SK-N-SH (cell line): ENCODE data around the gene AGBL1.

Experiments used
- GABPA ChIP-seq: IDR thresholded peaks from 2 replicates; pipeline ENCODE4 v1.4.0; 2012; ENCODE audit warnings: low read depth, mild to moderate bottlenecking
- POLR2AphosphoS5 ChIP-seq: IDR thresholded peaks from 2 replicates; pipeline ENCODE4 v1.6.1; 2012; ENCODE audit warnings: low read depth, low read length
- RAD21 ChIP-seq: IDR thresholded peaks from 2 replicates; pipeline ENCODE4 v1.6.1; 2012; ENCODE audit warnings: mild to moderate bottlenecking, low read length
- RFX5 ChIP-seq: IDR thresholded peaks from 2 replicates; pipeline ENCODE4 v1.6.1; 2012; ENCODE audit warnings: mild to moderate bottlenecking, improper control_type of control experiment, low read length
- TAF1 ChIP-seq: IDR thresholded peaks from 2 replicates; pipeline ENCODE4 v1.6.1; 2012; ENCODE audit warnings: low read depth, mild to moderate bottlenecking, low read length, moderate library complexity, borderline replicate concordance
- TF ChIP-seq, protein P1 (sequence below): IDR thresholded peaks from 2 replicates; pipeline ENCODE4 v1.6.1; 2012; ENCODE audit warnings: mild to moderate bottlenecking, low read depth, low read length, moderate library complexity
- TF ChIP-seq, protein P2 (sequence below): fragments of 200-600 bp; sonication (generic); IDR thresholded peaks from 2 replicates; pipeline ENCODE4 v1.6.1; 2017; ENCODE audit warnings: antibody characterized with exemption, mild to moderate bottlenecking, moderate library complexity
- TF ChIP-seq, protein P3 (sequence below): IDR thresholded peaks from 2 replicates; pipeline ENCODE4 v1.4.0; 2012; ENCODE audit warnings: low read depth
- TF ChIP-seq, protein P4 (sequence below): fragments of 150-350 bp; IDR thresholded peaks from 2 replicates; pipeline ENCODE4 v1.6.1; 2017; ENCODE audit warnings: antibody characterized with exemption, low read length, low read depth, borderline replicate concordance

DNA sequence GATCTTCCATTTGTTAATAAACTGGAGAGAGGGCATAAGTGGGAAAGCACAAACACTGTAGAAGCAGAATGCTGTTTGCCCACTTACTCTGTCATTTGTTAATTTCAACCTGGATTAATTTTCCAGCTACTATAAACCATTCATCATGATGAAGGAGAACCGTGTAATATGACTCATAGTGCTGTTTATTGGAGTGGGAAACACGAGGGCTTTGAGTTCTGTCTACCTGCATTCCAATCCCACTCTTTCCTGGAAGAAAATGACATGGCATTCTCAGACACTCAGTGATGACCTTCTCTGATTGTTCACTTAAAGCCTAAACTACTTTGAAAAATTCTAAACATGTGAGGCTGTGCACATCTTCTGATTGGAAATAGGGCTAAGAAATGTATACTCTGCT, 826.7 kb downstream of the AGBL1 start:
- TF ChIP-seq GABPA, result no peak
- TF ChIP-seq, protein P1, sequence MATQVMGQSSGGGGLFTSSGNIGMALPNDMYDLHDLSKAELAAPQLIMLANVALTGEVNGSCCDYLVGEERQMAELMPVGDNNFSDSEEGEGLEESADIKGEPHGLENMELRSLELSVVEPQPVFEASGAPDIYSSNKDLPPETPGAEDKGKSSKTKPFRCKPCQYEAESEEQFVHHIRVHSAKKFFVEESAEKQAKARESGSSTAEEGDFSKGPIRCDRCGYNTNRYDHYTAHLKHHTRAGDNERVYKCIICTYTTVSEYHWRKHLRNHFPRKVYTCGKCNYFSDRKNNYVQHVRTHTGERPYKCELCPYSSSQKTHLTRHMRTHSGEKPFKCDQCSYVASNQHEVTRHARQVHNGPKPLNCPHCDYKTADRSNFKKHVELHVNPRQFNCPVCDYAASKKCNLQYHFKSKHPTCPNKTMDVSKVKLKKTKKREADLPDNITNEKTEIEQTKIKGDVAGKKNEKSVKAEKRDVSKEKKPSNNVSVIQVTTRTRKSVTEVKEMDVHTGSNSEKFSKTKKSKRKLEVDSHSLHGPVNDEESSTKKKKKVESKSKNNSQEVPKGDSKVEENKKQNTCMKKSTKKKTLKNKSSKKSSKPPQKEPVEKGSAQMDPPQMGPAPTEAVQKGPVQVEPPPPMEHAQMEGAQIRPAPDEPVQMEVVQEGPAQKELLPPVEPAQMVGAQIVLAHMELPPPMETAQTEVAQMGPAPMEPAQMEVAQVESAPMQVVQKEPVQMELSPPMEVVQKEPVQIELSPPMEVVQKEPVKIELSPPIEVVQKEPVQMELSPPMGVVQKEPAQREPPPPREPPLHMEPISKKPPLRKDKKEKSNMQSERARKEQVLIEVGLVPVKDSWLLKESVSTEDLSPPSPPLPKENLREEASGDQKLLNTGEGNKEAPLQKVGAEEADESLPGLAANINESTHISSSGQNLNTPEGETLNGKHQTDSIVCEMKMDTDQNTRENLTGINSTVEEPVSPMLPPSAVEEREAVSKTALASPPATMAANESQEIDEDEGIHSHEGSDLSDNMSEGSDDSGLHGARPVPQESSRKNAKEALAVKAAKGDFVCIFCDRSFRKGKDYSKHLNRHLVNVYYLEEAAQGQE, result no peak
- TF ChIP-seq, protein P2, sequence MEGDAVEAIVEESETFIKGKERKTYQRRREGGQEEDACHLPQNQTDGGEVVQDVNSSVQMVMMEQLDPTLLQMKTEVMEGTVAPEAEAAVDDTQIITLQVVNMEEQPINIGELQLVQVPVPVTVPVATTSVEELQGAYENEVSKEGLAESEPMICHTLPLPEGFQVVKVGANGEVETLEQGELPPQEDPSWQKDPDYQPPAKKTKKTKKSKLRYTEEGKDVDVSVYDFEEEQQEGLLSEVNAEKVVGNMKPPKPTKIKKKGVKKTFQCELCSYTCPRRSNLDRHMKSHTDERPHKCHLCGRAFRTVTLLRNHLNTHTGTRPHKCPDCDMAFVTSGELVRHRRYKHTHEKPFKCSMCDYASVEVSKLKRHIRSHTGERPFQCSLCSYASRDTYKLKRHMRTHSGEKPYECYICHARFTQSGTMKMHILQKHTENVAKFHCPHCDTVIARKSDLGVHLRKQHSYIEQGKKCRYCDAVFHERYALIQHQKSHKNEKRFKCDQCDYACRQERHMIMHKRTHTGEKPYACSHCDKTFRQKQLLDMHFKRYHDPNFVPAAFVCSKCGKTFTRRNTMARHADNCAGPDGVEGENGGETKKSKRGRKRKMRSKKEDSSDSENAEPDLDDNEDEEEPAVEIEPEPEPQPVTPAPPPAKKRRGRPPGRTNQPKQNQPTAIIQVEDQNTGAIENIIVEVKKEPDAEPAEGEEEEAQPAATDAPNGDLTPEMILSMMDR, result no peak
- TF ChIP-seq, protein P3, sequence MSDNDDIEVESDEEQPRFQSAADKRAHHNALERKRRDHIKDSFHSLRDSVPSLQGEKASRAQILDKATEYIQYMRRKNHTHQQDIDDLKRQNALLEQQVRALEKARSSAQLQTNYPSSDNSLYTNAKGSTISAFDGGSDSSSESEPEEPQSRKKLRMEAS, result no peak
- TF ChIP-seq, protein P4, sequence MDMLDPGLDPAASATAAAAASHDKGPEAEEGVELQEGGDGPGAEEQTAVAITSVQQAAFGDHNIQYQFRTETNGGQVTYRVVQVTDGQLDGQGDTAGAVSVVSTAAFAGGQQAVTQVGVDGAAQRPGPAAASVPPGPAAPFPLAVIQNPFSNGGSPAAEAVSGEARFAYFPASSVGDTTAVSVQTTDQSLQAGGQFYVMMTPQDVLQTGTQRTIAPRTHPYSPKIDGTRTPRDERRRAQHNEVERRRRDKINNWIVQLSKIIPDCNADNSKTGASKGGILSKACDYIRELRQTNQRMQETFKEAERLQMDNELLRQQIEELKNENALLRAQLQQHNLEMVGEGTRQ, result no peak
- TF ChIP-seq RFX5, result no peak
- TF ChIP-seq POLR2AphosphoS5, result no peak
- TF ChIP-seq TAF1, result no peak
- no peak for TF ChIP-seq RAD21
